ENCODE data around the gene C4orf33. TPM values are rescaled to one million over a fixed set of nuclear protein-coding genes. Genes with fewer than 3 reads are reported as not detected.

The C4orf33 gene
- total RNA-seq, result 16.4 TPM

GRCh38 chr4:129095811-129096454 lies at the start of gene C4orf33:
TSS of gene C4orf33 (plus strand) at chr4:129096152. CDS start at chr4:129102611, 6,459 bp downstream.

GRCh38 chr4:129093191-129093920 lies 2.6 kb upstream of the C4orf33 start, which contains the start of gene SCLT1:
TSS of gene SCLT1 (minus strand) at chr4:129093539. CDS start at chr4:129093103, 436 bp downstream.

Other genes with a start within 250 kb of the C4orf33 start
- 96.2 TPM for gene SCLT1, start 2.6 kb upstream of the C4orf33 start, total RNA-seq